K562 (cell line): ENCODE measurements around the gene SEC61A2. TPM values are rescaled to one million over a fixed set of nuclear protein-coding genes. Genes with fewer than 3 reads are reported as not detected.

ENCODE experiments used
- ASH1L ChIP-seq: fragments of 450-650 bp; IDR thresholded peaks from 2 replicates; pipeline ENCODE4 v1.6.1; 2018; ENCODE audit warnings: borderline replicate concordance, mild to moderate bottlenecking, low read depth; ENCODE audit not compliant: partially characterized antibody
- CBX1 ChIP-seq: sonication (generic); IDR thresholded peaks from 2 replicates; pipeline ENCODE4 v1.6.1; 2016; ENCODE audit warnings: antibody characterized with exemption, low read depth, mild to moderate bottlenecking
- HSF4 ChIP-seq: fragments of 250-450 bp; sonication (Bioruptor Pico); IDR thresholded peaks from 2 replicates; pipeline ENCODE4 v2.1.2; 2022; ENCODE audit warnings: mild to moderate bottlenecking, moderate library complexity, borderline replicate concordance
- MGA ChIP-seq: fragments of 450-650 bp; IDR thresholded peaks from 2 replicates; pipeline ENCODE4 v1.6.1; 2016; ENCODE audit warnings: mild to moderate bottlenecking, moderate library complexity
- NR2C2 ChIP-seq, 2 experiments: fragments of 200-800 bp in 1 of 2; sonication (Bioruptor generic) in 1 of 2; sonication (generic) in 1 of 2; formaldehyde crosslinking in 1 of 2; IDR thresholded peaks; 2 replicates each; pipeline versions ENCODE4 v1.6.1 to v1.8.0; 2016 to 2022; ENCODE audit warnings: mild to moderate bottlenecking in 1 of 2, missing compliant biosample characterization in 1 of 2, missing genetic modification characterization in 1 of 2, missing genetic modification reagents in 1 of 2
- PHF8 ChIP-seq: fragments of 200-600 bp; sonication (generic); IDR thresholded peaks from 2 replicates; pipeline ENCODE4 v1.6.1; 2012; ENCODE audit warnings: mixed run types, mild to moderate bottlenecking, inconsistent platforms, low read length, moderate library complexity, borderline replicate concordance
- ZNF316 ChIP-seq: fragments of 450-650 bp; IDR thresholded peaks from 2 replicates; pipeline ENCODE4 v1.6.1; 2016
- ZNF609 ChIP-seq: sonication (generic); formaldehyde crosslinking; IDR thresholded peaks from 2 replicates; pipeline ENCODE4 v1.8.1; 2023; ENCODE audit warnings: missing genetic modification reagents, mild to moderate bottlenecking, borderline replicate concordance
- polyA plus RNA-seq, 8 experiments: library from polyadenylated mRNA; depleted of rRNA in 4 of 8; stranded (reverse) in 5 of 8; unstranded in 3 of 8; fragments of >200 nt; fragmentation: Nextera tagmentation in 2 of 8; fragmentation: Illumina TruSeq in 1 of 8; extraction: Ambion mirVana in 2 of 8; extraction: Trizol in 1 of 8; gene quantifications; 2 replicates each; pipeline versions ENCODE4 v1.2.1 to v1.2.3, GENCODE V29; 2011 to 2014; ENCODE audit warnings: inconsistent platforms in 1 of 8, missing spikeins in 1 of 8
- total RNA-seq, 7 experiments: library from RNA; depleted of rRNA in 6 of 7; stranded (reverse); fragments of >200 nt in 6 of 7; fragmentation: Illumina TruSeq in 2 of 7; extraction: Trizol in 2 of 7; gene quantifications; 2 replicates each; pipeline versions ENCODE4 v1.2.1 to v1.2.3, GENCODE V29; 2011 to 2021; ENCODE audit warnings: low replicate concordance in 1 of 7

The SEC61A2 gene
- total and polyA plus RNA-seq, 9 of the 15 experiments (the other 6 are each of a cell fraction or from before 2014, with no cell fraction given), result 1.2 to 9.7 (median 3.9) TPM

GRCh38 chr10:12129222-12130111 is at the start of gene SEC61A2 (continued):
- TF ChIP-seq MGA (peak; percentile 47; the same call in 1 of the 2 replicates), ASH1L (no peak), NR2C2 (CRISPR knock-in tag; IDR thresholded peaks at IDR 0.05) (peak; percentile 43; the same call in 1 of the 2 replicates), NR2C2 (tag; IDR thresholded peaks at IDR 0.05) (peak; percentile 64; the same call in 1 of the 2 replicates), CBX1 (0 out of 2 replicates have a peak, but pooled peaks have one; percentile 29), HSF4 (CRISPR knock-in tag) (no peak), ZNF316 (0 out of 2 replicates have a peak, but pooled peaks have one; percentile 35), ZNF609 (CRISPR knock-in tag) (peak; percentile 64; the same call in 1 of the 2 replicates), PHF8 (peak; percentile 85; the same call in 1 of the 2 replicates)
